K562 (cell line): ENCODE measurements around the gene OR2B2. TPM values are rescaled to one million over a fixed set of nuclear protein-coding genes. Genes with fewer than 3 reads are reported as not detected.
A peak's percentile ranks its signal among the peaks of the same experiment; 100 is the strongest.

Source experiments
- CBX8 ChIP-seq: fragments of 200-600 bp; sonication (generic); IDR thresholded peaks from 2 replicates; pipeline ENCODE4 v1.6.1; 2012; ENCODE audit warnings: borderline replicate concordance, mixed run types, low read depth, mild to moderate bottlenecking, moderate library complexity, mixed read lengths, low read length, control low read depth, inconsistent platforms; ENCODE audit not compliant: poor library complexity, severe bottlenecking; ENCODE audit errors: extremely low read depth
- CEBPB ChIP-seq: fragments of 450-650 bp; IDR thresholded peaks from 2 replicates; pipeline ENCODE4 v1.6.1; 2016; ENCODE audit warnings: missing genetic modification characterization, missing compliant biosample characterization
- FIP1L1 ChIP-seq: fragments of 200-400 bp; formaldehyde crosslinking; IDR thresholded peaks from 2 replicates; pipeline ENCODE4 v1.6.1; 2018; ENCODE audit warnings: mild to moderate bottlenecking, low read depth, low read length; ENCODE audit not compliant: poor library complexity, severe bottlenecking
- KAT7 ChIP-seq: sonication (generic); formaldehyde crosslinking; IDR thresholded peaks from 2 replicates; pipeline ENCODE4 v1.8.0; 2022; ENCODE audit warnings: missing genetic modification reagents, mild to moderate bottlenecking, borderline replicate concordance
- NR1H2 ChIP-seq: sonication (generic); formaldehyde crosslinking; IDR thresholded peaks from 2 replicates; pipeline ENCODE4 v1.4.0; 2020; ENCODE audit warnings: mild to moderate bottlenecking, missing genetic modification reagents
- POLR2B ChIP-seq: fragments of 450-650 bp; IDR thresholded peaks from 2 replicates; pipeline ENCODE4 v1.6.1; 2018; ENCODE audit warnings: low read depth; ENCODE audit not compliant: partially characterized antibody
- PTBP1 ChIP-seq: fragments of 200-400 bp; formaldehyde crosslinking; IDR thresholded peaks from 2 replicates; pipeline ENCODE4 v1.6.1; 2017; ENCODE audit warnings: low read depth, low read length
- SRF ChIP-seq, 2 experiments: fragments of 250-450, 450-650 bp in 1 of 2; sonication (Bioruptor Pico) in 1 of 2; sonication (generic) in 1 of 2; formaldehyde crosslinking; IDR thresholded peaks; 2 replicates each; pipeline versions ENCODE4 v1.5.0 to v1.5.1; 2020 to 2022; ENCODE audit warnings: mild to moderate bottlenecking in 1 of 2, missing genetic modification reagents in 1 of 2
- TAF1 ChIP-seq: IDR thresholded peaks from 2 replicates; pipeline ENCODE4 v1.6.1; 2011; ENCODE audit warnings: mild to moderate bottlenecking, low read length, moderate library complexity; ENCODE audit not compliant: insufficient read depth, control insufficient read depth, severe bottlenecking; ENCODE audit errors: extremely low read depth
- polyA plus RNA-seq, 8 experiments: library from polyadenylated mRNA; depleted of rRNA in 4 of 8; stranded (reverse) in 5 of 8; unstranded in 3 of 8; fragments of >200 nt; fragmentation: Nextera tagmentation in 2 of 8; fragmentation: Illumina TruSeq in 1 of 8; extraction: Ambion mirVana in 2 of 8; extraction: Trizol in 1 of 8; gene quantifications; 2 replicates each; pipeline versions ENCODE4 v1.2.1 to v1.2.3, GENCODE V29; 2011 to 2014; ENCODE audit warnings: inconsistent platforms in 1 of 8, missing spikeins in 1 of 8
- total RNA-seq, 7 experiments: library from RNA; depleted of rRNA in 6 of 7; stranded (reverse); fragments of >200 nt in 6 of 7; fragmentation: Illumina TruSeq in 2 of 7; extraction: Trizol in 2 of 7; gene quantifications; 2 replicates each; pipeline versions ENCODE4 v1.2.1 to v1.2.3, GENCODE V29; 2011 to 2021; ENCODE audit warnings: low replicate concordance in 1 of 7
- TF ChIP-seq, protein P1 (sequence below): fragments of 250-450 bp; sonication (Bioruptor Pico); IDR thresholded peaks from 2 replicates; pipeline ENCODE4 v1.5.0; 2021
- TF ChIP-seq, protein P2 (sequence below): fragments of 450-650 bp; formaldehyde crosslinking; IDR thresholded peaks from 2 replicates; pipeline ENCODE4 v1.4.0; 2022; ENCODE audit warnings: missing genetic modification characterization
- TF ChIP-seq, protein P3 (sequence below): IDR thresholded peaks from 3 replicates; pipeline ENCODE4 v1.6.1; 2011; ENCODE audit warnings: borderline replicate concordance, mild to moderate bottlenecking, moderate library complexity; ENCODE audit not compliant: insufficient read length; ENCODE audit errors: extremely low read depth
- TF ChIP-seq, protein P4 (sequence below): fragments of 450-650 bp; IDR thresholded peaks from 2 replicates; pipeline ENCODE4 v1.6.1; 2017; ENCODE audit warnings: antibody characterized with exemption

OR2B2 gene
- total and polyA plus RNA-seq, 9 of the 15 experiments (the other 6 are each of a cell fraction or from before 2014, with no cell fraction given) = 0.24 TPM; not detected in 8

DNA sequence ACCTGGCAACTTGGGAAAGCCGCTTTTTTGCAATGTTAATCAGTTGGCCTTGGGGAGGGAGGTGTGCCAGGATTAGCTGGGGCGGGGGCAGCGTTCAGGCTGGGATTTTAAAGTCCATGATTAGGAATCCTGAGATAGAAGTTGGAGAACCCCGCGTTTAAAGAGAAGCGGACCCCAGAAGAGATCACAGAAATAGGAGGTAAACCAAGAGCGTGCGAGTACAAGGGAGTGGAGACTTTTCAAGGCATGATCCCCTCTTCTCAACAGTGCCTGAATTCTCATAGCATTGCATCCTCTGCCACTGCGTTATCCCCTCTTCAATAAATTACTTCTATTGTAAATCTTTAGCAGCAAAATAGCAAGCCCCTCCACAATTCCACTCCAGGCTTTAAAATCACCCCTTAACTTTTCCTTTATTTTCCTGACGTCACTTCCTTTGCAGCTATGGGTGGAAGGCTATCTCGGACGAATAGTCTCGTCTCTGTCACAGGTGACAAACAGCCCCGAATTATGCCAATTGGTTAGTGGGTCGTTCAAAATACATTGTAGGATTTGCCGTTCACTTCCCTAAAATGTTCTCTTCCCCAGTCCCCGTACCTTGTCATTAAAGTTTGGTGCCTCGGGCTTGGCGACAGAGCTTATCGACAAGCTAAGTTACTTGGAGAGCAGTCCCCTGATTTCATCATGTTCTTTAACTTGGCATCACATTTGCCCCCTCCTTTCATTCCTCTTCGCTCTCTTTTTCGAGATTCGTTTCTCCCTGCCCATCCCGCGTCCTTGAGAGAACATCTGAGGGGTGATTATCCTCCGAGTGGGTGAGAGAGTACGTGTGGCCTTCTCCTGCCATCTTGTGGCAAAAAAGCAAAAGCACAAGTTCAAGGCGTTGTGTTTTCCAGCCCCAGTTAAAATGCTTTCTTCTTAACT, 17.1 kb downstream of the OR2B2 start (continued):
- no peak for TF ChIP-seq CEBPB (tag)
- peak; percentile 78; the same call in 1 of the 2 replicates for TF ChIP-seq KAT7 (CRISPR knock-in tag)
- TF ChIP-seq, protein P1, sequence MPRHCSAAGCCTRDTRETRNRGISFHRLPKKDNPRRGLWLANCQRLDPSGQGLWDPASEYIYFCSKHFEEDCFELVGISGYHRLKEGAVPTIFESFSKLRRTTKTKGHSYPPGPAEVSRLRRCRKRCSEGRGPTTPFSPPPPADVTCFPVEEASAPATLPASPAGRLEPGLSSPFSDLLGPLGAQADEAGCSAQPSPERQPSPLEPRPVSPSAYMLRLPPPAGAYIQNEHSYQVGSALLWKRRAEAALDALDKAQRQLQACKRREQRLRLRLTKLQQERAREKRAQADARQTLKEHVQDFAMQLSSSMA (CRISPR knock-in tag) = peak; percentile 85; the same call in 1 of the 2 replicates
- TF ChIP-seq SRF (CRISPR knock-in tag; IDR thresholded peaks at IDR 0.05) = 0 out of 4 replicates have a peak, but pooled peaks of 1 of the 2 experiments have one; percentile 13
- TF ChIP-seq, protein P2, sequence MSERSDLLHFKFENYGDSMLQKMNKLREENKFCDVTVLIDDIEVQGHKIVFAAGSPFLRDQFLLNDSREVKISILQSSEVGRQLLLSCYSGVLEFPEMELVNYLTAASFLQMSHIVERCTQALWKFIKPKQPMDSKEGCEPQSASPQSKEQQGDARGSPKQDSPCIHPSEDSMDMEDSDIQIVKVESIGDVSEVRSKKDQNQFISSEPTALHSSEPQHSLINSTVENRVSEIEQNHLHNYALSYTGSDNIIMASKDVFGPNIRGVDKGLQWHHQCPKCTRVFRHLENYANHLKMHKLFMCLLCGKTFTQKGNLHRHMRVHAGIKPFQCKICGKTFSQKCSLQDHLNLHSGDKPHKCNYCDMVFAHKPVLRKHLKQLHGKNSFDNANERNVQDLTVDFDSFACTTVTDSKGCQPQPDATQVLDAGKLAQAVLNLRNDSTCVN (CRISPR knock-in tag) = no peak
- TF ChIP-seq, protein P3, sequence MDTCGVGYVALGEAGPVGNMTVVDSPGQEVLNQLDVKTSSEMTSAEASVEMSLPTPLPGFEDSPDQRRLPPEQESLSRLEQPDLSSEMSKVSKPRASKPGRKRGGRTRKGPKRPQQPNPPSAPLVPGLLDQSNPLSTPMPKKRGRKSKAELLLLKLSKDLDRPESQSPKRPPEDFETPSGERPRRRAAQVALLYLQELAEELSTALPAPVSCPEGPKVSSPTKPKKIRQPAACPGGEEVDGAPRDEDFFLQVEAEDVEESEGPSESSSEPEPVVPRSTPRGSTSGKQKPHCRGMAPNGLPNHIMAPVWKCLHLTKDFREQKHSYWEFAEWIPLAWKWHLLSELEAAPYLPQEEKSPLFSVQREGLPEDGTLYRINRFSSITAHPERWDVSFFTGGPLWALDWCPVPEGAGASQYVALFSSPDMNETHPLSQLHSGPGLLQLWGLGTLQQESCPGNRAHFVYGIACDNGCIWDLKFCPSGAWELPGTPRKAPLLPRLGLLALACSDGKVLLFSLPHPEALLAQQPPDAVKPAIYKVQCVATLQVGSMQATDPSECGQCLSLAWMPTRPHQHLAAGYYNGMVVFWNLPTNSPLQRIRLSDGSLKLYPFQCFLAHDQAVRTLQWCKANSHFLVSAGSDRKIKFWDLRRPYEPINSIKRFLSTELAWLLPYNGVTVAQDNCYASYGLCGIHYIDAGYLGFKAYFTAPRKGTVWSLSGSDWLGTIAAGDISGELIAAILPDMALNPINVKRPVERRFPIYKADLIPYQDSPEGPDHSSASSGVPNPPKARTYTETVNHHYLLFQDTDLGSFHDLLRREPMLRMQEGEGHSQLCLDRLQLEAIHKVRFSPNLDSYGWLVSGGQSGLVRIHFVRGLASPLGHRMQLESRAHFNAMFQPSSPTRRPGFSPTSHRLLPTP = no peak
- TF ChIP-seq, protein P4, sequence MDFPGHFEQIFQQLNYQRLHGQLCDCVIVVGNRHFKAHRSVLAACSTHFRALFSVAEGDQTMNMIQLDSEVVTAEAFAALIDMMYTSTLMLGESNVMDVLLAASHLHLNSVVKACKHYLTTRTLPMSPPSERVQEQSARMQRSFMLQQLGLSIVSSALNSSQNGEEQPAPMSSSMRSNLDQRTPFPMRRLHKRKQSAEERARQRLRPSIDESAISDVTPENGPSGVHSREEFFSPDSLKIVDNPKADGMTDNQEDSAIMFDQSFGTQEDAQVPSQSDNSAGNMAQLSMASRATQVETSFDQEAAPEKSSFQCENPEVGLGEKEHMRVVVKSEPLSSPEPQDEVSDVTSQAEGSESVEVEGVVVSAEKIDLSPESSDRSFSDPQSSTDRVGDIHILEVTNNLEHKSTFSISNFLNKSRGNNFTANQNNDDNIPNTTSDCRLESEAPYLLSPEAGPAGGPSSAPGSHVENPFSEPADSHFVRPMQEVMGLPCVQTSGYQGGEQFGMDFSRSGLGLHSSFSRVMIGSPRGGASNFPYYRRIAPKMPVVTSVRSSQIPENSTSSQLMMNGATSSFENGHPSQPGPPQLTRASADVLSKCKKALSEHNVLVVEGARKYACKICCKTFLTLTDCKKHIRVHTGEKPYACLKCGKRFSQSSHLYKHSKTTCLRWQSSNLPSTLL = peak; percentile 71; the same call in 1 of the 2 replicates
- peak; percentile 84; the same call in 1 of the 2 replicates for TF ChIP-seq PTBP1
- TF ChIP-seq POLR2B = peak; percentile 65
- TF ChIP-seq CBX8 = no peak
- 0 out of 2 replicates have a peak, but pooled peaks have one; percentile 19 for TF ChIP-seq NR1H2 (CRISPR knock-in tag)
- peak; percentile 11 for TF ChIP-seq TAF1
- TF ChIP-seq FIP1L1 = peak; percentile 33
